ENCODE results near the gene CKAP2L.
"Not testable (repeated sequence)": the region's sequence is repeated elsewhere in the genome, so short reads cannot be mapped to it uniquely, and the experiment has no call there.

CKAP2L gene

GRCh38 chr2:112706947-112707346 lies 57.5 kb downstream of the CKAP2L start:
- DNase-seq (ENCODE audit: low spot score): not testable (repeated sequence)

- DNase-seq (ENCODE audit: low spot score): no peak
These were observed 58.2 kb downstream of the CKAP2L start for GRCh38 chr2:112706170-112706664.

- no peak for DNase-seq (ENCODE audit: low spot score)
These were observed 58.8 kb downstream of the CKAP2L start for GRCh38 chr2:112705575-112705974.

DNA sequence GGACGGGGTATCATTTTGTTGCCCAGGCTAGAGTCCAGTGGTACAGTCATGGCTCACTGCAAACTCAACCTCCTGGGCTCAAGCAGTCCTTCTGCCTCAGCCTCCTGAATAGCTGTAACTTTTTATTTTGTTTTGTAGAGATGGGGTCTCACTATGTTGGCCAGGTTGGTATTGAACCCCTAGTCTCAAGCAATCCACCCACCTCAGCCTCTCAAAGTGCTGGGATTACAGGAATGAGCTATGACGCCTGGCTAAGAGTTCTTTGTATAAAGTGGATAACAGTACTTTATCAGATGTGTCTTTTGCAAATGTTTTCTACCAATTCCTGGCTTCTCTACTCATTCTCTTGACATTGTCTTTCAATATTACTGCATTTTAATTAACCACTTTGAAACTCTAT lies 60.7 kb downstream of the CKAP2L start:
- no peak for DNase-seq (ENCODE audit: low spot score)

- no peak for DNase-seq (ENCODE audit: low spot score)
These were observed 63.4 kb downstream of the CKAP2L start for GRCh38 chr2:112701052-112701451.

DNA sequence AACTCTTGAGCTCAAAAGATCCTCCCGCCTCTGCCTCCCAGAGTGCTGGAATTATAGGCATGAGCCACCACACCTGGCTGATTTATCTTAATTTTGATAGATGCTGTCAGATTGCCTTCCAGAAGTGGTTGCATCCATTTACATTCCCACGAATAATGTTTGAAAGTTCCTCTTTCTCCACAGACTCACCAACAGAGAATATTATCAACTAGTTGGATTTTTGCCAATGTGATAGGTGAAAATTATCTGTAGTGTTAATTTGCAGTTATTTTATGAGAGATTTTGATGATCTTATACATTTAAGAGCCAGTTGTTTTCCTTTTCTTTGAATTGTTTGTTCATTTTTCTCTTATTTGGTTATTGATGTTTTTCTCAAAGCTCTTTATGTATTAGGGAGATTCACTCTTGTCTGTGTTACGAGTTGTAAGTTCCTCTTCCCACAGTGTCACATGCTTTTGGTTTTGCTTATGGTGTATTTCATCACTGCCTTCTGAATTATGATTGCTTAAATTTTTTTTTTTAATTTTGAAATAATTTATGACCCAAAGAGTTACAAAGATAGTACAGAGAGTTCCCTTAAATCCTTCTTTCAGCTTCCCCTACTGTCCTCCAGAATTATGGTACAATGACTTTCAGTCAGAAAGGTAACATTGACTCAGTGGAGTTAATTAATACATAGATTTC lies 64.3 kb downstream of the CKAP2L start:
- DNase-seq (ENCODE audit: low spot score): no peak

- DNase-seq (ENCODE audit: low spot score): no peak
These were observed 65.4 kb downstream of the CKAP2L start for GRCh38 chr2:112698834-112699515.

DNA sequence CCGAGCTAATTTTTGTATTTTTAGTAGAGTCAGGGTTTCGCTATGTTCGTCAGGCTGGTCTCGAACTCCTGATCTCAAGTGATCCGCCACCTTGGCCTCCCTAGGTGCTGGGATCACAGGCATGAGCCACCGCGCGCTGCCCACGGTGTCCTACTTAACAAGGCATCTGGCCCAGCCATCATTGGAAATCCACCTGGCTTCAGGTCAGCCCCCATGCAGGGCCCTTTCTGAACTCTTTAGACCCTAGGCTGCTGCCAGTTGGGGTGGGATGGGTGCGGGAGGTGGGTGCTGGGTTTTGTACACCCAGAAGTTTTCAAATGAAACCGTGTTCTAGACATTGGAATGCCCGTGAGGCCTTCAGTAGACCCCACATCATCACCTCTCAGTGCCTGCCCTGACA lies 70.2 kb downstream of the CKAP2L start:
- DNase-seq (ENCODE audit: low spot score): no peak

DNA sequence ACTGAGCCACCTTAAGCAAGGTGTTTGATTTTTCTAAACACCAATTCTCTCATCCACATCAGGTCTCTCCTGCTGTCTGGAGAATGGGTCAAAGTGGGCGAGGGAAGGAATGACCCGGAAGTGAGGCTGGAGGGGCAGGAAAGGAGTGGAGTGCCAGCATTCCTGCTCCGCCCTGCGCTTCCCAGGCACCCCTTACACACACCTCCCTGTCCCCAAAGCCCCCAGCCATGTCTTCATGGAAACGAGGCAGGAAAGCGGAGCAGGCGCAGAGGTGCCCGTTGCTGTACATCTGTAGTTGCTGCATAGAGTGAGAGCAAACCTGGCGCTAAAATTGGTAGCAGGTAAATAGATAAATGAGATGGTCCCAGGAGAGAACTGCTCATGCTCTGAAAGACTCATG lies 70.8 kb downstream of the CKAP2L start:
- no peak for DNase-seq (ENCODE audit: low spot score)

- DNase-seq (ENCODE audit: low spot score): peak; percentile 31
These were observed 71.5 kb downstream of the CKAP2L start for GRCh38 chr2:112692918-112693317.

- peak; percentile 94 for DNase-seq (ENCODE audit: low spot score)
These were observed 71.9 kb downstream of the CKAP2L start for GRCh38 chr2:112692495-112692911.

DNA sequence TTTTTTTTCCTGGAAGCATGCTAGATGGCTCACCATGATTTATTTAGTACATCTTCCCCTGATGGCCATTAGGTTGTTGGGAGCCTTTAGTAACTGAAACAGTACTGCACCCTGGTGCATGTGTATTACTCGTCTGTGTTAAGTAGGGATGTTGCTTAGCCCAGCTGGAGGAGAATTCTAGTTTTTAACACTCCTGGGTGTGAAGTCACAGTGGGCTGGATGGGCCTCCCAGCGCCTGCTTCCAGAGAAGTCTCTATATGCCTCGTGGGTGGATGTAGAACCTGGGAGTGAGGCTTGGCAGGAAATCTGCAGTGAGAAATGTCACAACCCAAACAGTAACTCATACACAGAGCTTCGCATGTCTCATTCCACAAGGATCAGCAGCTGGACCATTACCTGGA lies 72.5 kb downstream of the CKAP2L start:
- DNase-seq (ENCODE audit: low spot score): no peak

DNA sequence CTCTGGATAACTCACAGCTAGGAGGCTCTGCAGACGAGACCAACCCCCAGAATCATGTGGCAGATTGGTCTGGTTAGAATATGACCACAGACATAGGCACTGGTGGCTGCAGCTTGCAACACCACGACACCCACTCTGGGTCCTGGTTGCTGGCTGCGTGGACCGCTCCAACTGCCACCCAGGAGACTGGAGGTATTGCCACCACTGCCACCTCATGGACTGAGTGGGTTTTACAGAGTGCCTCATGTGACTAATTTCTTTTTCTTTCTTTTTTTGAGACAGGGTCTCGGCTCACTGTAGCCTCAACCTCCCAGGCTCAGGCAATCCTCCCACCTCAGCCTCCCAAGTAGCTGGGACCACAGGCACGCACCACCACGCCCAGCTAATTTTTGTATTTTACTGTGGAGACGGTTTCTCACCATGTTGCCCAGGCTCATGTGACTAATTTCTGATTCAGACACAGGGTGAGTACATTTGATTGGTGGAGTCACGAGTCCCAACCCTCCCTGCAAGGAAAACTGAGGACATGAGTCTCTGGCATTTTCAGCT lies 73.5 kb downstream of the CKAP2L start:
- DNase-seq (ENCODE audit: low spot score): no peak

- DNase-seq (ENCODE audit: low spot score): peak; percentile 47
These were observed 76.1 kb downstream of the CKAP2L start for GRCh38 chr2:112688086-112688880.

GRCh38 chr2:112687522-112687921 lies 76.9 kb downstream of the CKAP2L start:
- DNase-seq (ENCODE audit: low spot score): no peak
